ACHN (cell line): ENCODE measurements around the gene CLOCK.

ENCODE experiments used
- DNase-seq: peaks from one replicate; pipeline ENCODE4 v3.0.0-alpha.2; 2015
- in situ Hi-C: cut with HindIII; loops from 2 replicates; pipeline ENCODE4 v1.10.0; 2017; ENCODE audit warnings: low sequenced_read_pairs, low pct_ligation_motif_present, low pct_unique_long_range_greater_than_20kb

The CLOCK gene

DNA sequence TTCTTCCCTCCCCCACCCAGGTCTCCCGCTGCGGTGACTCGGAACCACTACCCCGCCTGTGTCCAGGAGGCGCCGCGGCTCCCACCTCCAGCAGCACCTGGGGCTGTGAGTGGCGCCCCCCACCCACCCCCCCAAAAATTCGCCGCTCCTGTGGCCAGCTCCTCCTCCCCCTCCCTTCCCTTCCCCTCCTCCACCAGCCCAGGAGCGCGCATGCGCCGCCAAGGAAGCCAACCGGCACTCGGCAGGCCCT, 278 bp downstream of the CLOCK start:
- no peak for DNase-seq
- in situ Hi-C loops = no loop called here

DNA sequence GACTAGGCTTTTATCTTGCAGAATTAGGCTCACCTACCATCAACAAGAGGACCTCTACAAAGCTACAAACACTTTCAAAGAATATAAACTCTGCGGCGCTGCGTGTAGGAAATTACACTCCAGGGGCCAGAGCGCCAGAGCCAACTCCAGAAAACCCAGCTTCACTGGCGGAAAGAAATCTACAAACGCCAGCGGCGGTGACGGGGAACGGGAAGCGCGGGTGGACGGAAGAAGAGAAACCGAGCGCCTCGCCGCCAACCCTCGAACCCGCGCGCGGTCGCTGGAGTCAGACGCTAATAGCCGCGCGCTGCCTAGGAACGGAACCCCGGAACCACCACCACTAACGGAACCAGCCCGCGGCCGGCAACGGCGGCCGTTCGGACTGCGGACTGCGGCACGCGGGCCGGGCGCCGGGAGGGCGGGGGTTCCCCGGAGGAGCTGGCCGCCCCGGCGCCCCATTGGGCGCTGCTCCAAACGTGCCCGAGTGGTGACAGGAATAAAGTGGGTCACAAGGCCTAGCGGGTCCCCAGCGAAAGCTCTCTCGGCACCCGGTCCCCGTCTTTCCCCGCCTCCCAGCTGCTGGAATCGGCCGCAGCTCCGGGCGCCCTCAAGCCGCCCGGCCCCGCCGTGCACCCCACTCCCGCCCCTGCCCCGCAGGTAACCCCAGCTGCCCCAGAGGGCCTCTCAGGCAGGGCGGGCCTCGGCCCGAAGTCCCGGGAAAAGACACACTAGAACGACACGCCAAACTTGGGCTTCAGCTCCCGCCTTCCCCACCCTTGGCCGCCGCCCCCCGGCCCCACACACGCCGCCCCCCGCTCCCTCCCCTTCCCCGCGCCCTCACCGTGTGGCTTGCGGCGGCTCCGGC, 836 bp downstream of the CLOCK start:
- in situ Hi-C loops = no loop called here
- peak; percentile 70 for DNase-seq

- DNase-seq = peak; percentile 50
- in situ Hi-C loops = no loop called here
Measured at GRCh38 chr4:55545151-55545550, 1.6 kb downstream of the CLOCK start.

GRCh38 chr4:55543858-55544257, 2.9 kb downstream of the CLOCK start:
- in situ Hi-C loops = no loop called here
- peak; percentile 39 for DNase-seq

- in situ Hi-C loops = no loop called here
- DNase-seq = no peak
Measured at GRCh38 chr4:55540271-55540670, 6.4 kb downstream of the CLOCK start.

DNA sequence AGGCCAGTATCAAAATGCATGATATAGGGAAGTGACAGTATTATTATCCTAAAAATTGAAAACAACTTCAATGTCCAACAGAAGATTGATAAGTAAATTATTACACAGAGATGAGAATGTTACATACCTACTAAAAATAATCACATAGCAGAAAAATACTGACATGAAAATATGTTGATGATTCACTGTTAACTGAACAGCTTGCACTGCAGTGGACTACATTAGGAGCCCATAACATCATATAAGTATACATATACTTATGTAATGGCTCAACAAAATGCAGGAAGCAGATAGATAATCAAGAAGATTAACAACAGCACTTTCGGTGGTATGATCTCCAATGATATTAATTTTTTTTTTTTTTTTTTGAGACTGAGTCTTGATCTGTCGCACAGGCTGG, 7.1 kb downstream of the CLOCK start:
- no peak for DNase-seq
- in situ Hi-C loops = no loop called here

- in situ Hi-C loops = no loop called here
- DNase-seq = no peak
Measured at GRCh38 chr4:55538531-55538930, 8.2 kb downstream of the CLOCK start.

DNA sequence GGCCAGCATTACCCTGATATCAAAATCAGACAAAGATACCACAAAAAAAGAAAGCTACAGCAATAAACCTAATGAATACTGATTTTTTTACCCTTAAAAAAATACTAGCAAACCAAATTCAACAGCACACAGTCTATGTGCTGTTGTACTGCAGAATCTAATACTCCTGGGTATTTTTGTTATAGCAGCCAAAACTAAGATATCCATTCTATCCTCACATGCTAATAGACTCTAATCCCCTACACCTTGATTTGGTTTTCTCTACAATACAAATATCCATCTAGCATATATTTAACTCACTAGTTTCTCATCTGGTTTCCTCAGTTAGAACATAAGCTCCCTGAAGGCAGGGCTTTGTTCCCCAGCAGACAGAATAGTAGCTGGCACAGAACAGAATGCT, 12.4 kb downstream of the CLOCK start:
- in situ Hi-C loops = no loop called here
- DNase-seq = no peak

- DNase-seq = no peak
- in situ Hi-C loops = no loop called here
Measured at GRCh38 chr4:55530691-55531090, 16.0 kb downstream of the CLOCK start.

DNA sequence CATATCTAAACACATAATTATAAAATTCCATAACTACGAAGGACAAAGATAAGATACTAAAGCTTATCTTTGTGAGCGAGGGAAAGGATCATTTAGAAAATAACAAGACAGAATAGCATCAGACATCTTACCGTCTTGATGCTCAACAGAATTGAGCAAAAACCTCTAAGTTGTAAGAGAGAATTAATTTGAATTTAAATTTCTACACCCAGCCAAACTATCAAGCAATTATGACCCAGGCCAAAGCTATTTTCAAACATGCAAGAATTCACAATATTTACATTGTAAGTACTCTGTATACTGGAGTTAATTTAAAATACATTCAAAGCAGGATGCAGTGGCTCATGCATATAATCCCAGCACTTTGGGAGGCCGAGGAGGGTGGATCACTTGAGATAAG, 16.5 kb downstream of the CLOCK start:
- DNase-seq = no peak
- in situ Hi-C loops = no loop called here

DNA sequence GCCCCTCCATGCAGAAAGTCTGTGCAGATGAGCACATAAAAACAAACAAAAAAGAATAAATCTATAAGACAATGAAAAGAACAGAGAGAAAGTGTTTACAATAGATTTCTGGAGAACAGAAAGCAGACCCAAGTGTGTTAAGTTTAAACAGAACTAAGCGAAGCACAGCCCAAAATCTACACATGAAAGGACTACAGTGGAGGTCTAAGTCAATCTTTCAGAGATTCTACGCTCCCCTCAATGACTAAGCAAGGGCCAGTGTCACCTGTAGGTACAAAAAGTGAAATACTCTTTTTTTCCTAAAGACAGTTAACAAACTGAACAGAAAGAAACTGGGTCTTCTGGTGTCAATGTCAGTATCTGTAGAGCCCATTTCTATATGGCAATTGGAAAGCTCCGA, 18.2 kb downstream of the CLOCK start:
- in situ Hi-C loops = no loop called here
- no peak for DNase-seq

GRCh38 chr4:55524844-55525571, 21.7 kb downstream of the CLOCK start:
- in situ Hi-C loops = no loop called here
- no peak for DNase-seq

GRCh38 chr4:55518442-55518841, 28.3 kb downstream of the CLOCK start:
- in situ Hi-C loops = no loop called here

DNA sequence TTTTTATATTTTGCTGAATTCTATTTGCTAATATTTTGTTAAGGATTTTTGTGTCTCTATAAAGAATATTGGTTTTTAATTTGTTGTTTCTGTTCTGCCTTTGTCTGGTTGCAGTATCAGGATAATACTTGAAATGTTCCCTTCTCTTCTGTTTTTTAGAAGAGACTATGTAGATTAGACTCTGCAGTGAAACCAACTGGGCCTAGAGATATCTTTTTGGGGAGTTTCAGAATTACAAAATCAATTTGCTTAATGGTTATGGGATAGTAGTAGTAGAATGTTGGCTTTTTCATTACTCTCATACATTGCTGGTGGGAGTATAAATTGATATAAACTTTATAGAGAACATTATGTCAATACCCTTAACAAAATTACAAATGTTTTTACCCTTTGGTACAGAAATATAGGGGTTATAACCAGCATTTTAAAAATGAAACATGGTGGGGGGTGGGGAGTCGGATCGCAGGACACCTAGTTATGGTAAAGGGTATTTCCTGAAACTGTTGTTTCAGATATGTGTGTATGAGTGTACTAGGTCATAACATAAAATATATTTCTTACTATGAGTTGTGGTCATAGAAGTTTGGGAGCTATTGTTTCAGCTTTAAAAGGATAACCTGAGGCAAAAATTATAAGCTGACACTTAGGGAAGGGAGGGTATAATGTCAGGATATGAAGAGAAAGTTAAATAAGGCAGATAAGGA, 29.0 kb downstream of the CLOCK start:
- no peak for DNase-seq
- in situ Hi-C loops = no loop called here

More at GRCh38 chr4:55518442-55518841, 28.3 kb downstream of the CLOCK start:
- no peak for DNase-seq

DNA sequence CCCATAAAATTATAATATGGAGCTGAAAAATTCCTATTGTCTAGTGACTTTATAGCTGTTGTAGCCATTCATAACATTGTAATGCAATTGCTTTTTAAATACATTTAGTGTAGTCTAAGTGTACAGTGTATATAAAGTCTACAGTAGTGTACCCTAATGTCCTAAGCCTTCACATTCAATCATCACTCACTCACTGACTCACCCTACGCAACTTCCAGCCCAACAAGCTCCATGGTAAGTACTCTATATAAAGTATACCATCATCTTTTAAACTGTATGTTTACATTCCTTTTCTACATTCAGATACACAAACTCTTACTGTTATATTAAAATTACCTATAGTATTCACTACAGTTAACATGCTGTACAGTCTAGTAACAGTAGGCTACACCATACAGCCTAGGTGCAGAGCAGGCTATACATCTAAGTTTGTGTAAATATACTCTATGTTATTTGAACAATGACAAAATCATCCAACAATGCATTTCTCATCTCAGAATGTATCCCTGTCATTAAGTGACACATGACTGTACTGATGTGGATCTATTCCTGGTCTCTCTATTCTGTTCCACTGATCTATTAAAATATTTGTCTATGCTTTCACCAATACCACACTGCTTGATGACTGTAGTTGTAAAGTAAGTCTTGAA, 33.7 kb downstream of the CLOCK start:
- no peak for DNase-seq
- in situ Hi-C loops = no loop called here

DNA sequence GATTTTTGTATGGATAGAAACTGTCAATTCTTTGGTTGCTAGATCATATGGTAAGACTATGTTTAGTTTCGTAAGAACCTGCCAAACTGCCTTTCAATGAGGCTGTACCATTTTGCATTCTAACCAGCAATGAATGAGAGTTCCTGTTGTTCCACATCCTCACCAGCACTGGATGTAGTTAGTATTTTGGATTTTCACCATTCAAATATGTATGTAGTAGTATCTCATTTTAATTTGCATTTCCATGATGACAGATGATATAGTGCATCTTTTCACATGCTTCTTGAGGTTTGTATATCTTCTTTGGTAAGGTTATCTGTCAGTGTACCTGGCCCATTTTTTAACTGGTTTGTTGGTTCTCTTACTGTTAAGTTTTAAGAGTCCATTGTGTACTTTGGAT, 34.6 kb downstream of the CLOCK start:
- in situ Hi-C loops = no loop called here
- no peak for DNase-seq

GRCh38 chr4:55510685-55511084, 36.0 kb downstream of the CLOCK start:
- in situ Hi-C loops = no loop called here
- no peak for DNase-seq

GRCh38 chr4:55509266-55509665, 37.4 kb downstream of the CLOCK start:
- no peak for DNase-seq
- in situ Hi-C loops = no loop called here

GRCh38 chr4:55507612-55508011, 39.1 kb downstream of the CLOCK start:
- in situ Hi-C loops = no loop called here
- DNase-seq = no peak
